Stimulated activated naive CD4-positive, alpha-beta T cell treated with Interleukin-2 at 50 U/mL for 16 hours (primary cell): Measurements from ENCODE around the gene ACSM6.
"Not testable (repeated sequence)": the region's sequence is repeated elsewhere in the genome, so short reads cannot be mapped to it uniquely, and the experiment has no call there.

ENCODE experiments used
- DNase-seq: peaks from one replicate; lab custom pipeline; 2025; lab: John Stamatoyannopoulos, UW

The ACSM6 gene

GRCh38 chr10:95214793-95215192 is 20.8 kb downstream of the ACSM6 start:
- no peak for DNase-seq

DNA sequence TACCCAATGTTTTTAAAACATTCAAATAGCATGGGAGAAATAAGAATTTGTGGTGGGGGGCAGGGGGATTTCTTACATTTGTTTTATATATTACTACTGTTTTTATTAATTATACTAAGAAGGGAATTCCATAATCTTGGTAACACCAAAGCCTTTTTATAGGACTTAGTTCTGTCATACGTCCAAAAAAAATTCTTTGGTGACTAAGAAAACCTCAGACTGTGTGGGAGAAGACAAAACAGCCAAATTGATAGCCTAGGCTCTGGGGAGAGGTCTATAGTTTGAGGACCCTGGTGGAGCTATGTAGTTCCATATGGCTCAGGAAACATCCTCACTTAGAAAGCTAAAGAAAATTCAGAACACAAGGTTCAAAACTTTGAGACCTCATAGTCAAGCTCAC is 23.4 kb downstream of the ACSM6 start:
- DNase-seq = no peak

DNA sequence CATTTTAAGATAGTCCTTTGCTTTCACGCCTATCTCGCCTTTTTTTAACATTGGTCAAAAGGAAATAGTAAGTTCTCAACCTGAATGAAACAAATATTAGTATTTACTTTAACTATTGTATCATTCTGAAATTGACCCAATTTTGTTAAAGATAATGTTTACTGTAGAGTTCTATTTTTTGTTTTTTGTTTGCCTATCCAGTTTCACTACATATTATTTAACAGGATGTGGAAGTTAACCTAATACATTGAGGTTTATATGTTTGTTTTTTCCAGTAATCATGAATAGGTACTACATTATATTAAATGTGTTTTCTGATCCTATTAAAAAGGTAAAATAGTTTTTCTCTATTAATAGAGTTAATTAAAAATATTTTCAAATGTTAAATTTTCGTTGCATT is 26.5 kb downstream of the ACSM6 start:
- DNase-seq = no peak

GRCh38 chr10:95221124-95221523 is 27.1 kb downstream of the ACSM6 start:
- no peak for DNase-seq

- DNase-seq = no peak
Measured at GRCh38 chr10:95225136-95225535, 31.1 kb downstream of the ACSM6 start.

- DNase-seq = not testable (repeated sequence)
Measured at GRCh38 chr10:95228934-95229723, 35.1 kb downstream of the ACSM6 start.

DNA sequence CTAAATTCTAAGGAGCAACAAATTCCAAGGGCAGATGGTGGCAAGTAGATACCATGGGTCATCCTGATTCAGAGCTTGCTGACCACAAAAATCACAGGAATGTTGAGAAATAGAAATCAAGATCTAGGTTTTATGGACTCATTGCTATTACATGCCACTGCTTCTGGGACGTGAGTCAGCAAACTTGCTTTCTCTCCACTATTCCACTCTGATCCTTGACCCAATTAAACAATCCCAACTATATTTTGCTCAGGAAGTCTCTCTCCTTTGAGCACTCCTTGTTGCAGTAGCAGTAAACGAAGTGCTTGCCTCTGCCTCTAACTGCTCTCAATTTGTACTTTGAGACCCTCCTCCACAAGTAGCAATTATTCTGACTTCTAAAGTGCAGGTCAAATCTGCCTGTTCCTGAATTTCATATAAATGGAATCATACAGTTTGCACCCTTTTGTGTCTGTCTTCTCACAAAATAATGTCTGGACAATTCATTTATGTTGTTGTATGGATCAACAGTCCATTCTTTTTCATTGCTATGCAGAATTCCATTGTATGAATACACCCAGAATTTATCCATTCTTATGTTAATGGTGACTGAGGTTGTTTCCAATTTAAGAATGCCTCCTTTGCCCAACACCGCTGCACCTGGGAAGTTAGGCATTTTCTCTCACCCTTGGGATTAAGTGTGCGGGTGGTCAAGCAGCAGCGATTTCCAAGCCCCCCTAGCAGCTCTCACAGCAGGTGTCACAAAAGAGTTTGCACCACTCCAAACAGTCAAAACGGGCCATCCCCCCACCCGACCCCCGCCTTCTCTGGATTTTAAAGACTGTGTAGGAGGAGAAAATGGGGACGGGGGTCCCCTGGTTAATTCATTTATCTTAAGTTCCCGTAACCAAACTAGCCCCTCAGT is 35.9 kb downstream of the ACSM6 start:
- DNase-seq = no peak

- DNase-seq = peak; percentile 18
Measured at GRCh38 chr10:95230677-95231586, 36.9 kb downstream of the ACSM6 start.

DNA sequence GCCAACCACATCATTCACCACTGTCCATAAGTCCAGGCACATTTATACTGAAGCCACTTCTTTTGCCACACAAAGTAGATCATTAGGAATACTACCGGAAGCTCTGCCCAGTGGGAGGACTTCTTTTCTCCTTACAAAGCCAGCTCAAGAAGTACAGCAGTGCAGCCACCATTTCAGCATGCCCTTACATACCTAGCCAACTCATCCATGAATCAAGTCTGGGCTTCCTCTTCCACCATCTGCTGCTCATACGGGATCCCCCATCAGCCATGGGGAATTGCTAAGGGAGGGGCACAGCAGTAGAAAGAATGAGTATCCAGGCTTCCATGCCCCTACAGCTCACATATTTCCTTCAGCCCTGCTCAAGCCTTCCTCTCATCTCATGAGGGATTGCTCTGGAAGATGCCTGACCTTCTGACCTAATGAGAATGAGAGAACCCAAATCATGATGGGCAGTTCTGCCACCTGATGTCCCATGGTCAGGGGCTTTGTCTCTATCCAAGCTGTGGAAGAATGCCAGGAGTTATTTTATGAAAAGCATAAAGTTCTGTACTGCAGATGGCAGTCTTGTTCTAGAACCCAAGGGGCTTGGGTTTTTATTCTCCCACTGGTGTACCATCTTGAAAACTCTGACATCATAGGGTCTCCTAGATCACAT is 39.5 kb downstream of the ACSM6 start:
- no peak for DNase-seq

DNA sequence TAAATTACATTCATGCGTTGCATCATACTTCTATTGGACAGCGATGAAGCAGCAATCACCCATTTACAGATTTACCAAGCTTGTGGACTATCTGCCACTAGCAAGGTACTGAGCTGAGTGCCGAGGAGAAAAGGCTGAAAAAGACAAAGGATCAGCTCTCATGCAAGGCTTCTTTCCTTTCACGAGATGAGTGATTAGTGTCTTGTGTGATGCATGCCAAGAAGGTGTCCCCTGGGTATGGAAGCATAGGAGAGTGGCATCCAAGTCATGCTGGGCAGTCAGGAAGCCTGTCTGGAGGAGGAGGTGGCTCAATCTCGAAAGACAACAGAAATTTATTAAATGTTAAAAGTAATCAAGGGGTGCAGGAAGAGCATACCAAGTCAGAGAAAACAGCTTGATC is 40.9 kb downstream of the ACSM6 start:
- DNase-seq = no peak

DNA sequence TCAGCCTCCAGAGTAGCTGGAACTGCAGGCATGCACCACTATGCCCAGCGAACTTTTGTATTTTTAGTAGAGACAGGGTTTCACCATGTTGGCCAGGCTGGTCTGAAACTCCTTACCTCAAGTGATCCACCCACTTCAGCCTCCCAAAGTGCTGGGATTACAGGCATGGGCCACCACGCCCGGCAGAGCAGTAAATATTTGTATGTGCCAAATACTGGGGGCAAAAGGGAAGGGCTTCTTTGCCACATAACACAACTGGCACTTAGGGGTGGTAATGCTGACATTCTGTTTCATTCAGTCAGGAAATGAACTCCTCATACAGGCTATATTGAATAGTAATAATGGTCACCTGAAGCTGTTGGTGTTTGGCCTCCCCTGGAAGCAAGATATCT is 41.6 kb downstream of the ACSM6 start:
- no peak for DNase-seq

DNA sequence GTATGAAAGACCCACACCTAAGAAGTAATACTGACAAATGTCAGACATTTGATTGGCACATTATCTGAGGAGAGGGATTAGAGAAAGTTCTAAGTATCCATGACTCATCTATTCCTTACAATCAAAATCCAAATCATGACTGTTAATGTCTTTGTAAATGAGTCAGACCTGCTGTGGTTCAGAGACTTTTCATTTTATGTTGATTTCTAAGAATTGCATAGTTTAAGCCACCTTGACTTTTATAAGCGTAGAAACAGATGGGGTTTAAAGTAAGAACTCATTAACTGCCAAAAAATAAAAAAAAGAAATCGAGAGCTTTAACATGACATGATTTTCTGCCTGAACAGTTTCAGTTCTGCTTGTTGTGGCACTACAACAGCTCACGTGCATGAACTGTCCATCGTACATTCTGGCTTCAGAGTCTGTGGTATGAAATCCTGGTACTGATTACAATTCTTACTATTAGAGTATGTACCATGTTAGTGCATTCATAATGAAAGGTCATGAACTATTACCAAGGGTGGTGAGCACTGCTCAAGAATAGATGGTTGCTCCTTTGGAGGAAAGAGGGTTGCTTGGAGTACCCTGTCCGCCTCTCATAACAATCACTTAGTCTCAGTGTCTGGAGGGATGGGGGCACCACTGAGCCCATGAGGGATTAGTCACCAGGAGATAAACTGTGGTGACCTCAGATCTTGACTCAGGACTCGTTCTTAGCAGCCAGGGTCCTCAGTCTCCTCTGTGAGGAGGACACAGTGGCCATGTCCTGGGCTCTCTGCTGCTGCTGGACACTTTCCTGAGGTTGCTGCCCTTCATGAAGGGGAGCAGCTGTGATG is 42.2 kb downstream of the ACSM6 start:
- no peak for DNase-seq

DNA sequence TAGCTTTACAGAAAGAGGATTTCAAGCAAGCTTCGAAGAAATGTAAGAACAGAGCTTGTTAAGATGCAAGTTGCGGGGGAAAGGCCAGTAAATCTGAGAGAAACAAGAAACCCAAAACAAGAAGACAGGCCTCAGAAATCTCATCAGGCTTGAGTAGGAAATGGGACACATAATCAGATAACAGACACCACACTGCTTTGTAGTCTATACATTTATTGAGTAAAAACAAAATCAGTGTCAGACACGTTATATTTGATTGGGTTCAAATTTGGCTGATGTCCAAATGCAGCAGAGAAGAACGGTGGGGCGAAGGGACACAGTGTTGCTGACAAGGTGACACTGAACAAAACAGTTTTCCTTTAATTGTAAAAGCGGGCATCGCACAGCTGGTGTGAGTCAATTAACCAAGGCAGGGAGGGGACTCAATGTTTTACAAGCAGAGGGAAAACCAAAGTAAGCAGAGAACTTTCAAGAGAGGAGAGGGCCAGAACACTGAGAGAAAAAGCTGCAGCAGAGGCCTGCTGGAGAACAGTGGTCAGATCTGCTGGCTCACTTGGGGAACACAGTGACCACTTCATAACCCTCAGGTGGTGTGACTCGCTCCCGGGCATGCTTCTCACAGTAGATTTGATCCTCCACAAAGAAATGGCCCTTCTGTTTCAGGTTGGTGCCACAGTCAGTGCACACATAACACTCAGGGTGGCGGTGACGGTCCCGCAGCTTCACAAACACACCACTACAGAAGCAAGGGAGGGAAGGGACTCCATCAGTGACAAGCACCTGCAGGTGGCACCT is 43.5 kb downstream of the ACSM6 start:
- DNase-seq = no peak

GRCh38 chr10:95240096-95240495 is 46.1 kb downstream of the ACSM6 start:
- DNase-seq = not testable (repeated sequence)

GRCh38 chr10:95240811-95241210 is 46.8 kb downstream of the ACSM6 start:
- DNase-seq = no peak

GRCh38 chr10:95241533-95241932 is 47.5 kb downstream of the ACSM6 start:
- DNase-seq = no peak

- no peak for DNase-seq
Measured at GRCh38 chr10:95242581-95243317, 48.7 kb downstream of the ACSM6 start.

DNA sequence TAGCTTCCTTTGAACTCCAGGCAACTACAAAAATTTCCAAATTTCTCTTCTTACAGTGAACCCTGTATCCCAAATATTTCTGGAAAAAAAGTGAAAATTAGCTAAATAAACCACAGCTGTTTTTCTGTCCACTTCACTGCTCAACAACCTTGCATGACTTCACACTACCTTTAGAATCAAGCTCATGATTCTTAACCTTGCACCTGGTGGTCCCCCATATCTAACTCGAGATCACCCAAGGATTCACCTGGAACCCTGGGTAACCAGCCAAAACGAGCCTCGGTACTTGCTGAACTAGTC is 49.2 kb downstream of the ACSM6 start:
- DNase-seq = no peak

GRCh38 chr10:95244152-95244551 is 50.1 kb downstream of the ACSM6 start:
- DNase-seq = no peak
